Measurements from ENCODE around the gene AMH.

The AMH gene

DNA sequence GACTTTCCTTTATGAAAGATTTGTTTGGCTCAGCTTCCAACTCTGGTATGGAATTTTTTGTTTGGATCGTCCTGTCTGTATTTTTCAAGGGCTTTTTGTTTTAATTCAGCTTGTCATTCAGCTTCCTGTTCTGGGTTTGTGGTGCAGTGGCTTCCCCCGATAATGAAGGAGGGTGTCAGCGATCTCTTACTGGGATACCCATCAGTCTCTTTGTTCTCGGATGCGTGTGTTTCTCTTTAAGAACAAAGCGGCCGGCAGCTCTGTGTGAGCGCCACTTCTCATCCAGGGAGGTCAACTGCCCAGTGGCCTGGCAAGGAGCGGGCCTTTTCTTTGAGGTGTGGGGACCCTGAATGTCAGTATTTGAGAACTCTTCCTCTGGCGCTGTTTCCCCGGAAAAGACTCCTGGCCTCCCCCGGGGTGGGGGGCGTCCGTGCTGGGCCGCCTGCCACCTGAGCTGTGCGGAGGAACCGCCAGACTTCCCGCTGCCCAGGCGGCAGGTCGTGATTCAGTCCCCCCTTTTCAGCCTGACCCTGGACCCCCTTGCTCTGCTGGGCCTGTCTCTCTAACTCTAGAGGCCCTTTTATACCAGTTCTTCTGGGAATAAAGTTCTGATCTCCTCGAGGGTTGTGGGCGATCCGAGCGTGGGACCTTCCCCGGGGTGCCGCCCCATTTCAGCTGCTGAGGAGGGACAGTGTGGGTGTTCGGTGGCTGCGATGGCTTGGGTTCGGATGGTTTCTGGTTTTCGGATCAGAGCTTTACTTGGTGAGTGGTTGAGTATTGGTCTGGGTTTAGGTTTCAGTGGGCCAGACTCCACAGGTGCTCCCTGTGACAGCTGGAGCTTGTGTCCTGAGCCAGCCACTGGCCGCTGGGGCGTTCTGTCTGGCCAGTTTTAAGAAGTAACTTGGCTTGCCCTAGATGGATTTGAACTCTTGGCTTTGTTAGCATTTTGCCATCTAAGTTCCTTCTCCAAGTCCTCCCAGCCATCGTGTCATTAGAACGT is 9.1 kb upstream of the AMH start:
- peaks cover 42 to 79% (median 63%) of the 10 kb centered on the region in 10 experiments for H3K4me1 ChIP-seq
- peaks cover 76 to 90% (median 85%) of the 10 kb centered on the region in 11 experiments for H4K20me1 ChIP-seq
- no peak for TF ChIP-seq Cebpa-rat (IDR thresholded peaks at IDR 0.05)
- peaks cover 35 to 68% (median 54%) of the 10 kb centered on the region in 11 experiments for H3K36me3 ChIP-seq
- H3K27me3 ChIP-seq: no peaks in the 10 kb centered on the region
- peak overlapping the region; percentile 96 to 100 (median 98) for H3K4me2 ChIP-seq
- H3K9ac ChIP-seq: peak overlapping the region; percentile 89 to 98 (median 94)
- no peaks in the 10 kb centered on the region for H3K9me3 ChIP-seq (replicated peaks in 1 of 11)
- peak overlapping the region; percentile 24 to 98 (median 74); a peak in 20 of 22 replicates for H3K27ac ChIP-seq
- peak overlapping the region; percentile 81 to 95 (median 90) for H3K4me3 ChIP-seq

DNA sequence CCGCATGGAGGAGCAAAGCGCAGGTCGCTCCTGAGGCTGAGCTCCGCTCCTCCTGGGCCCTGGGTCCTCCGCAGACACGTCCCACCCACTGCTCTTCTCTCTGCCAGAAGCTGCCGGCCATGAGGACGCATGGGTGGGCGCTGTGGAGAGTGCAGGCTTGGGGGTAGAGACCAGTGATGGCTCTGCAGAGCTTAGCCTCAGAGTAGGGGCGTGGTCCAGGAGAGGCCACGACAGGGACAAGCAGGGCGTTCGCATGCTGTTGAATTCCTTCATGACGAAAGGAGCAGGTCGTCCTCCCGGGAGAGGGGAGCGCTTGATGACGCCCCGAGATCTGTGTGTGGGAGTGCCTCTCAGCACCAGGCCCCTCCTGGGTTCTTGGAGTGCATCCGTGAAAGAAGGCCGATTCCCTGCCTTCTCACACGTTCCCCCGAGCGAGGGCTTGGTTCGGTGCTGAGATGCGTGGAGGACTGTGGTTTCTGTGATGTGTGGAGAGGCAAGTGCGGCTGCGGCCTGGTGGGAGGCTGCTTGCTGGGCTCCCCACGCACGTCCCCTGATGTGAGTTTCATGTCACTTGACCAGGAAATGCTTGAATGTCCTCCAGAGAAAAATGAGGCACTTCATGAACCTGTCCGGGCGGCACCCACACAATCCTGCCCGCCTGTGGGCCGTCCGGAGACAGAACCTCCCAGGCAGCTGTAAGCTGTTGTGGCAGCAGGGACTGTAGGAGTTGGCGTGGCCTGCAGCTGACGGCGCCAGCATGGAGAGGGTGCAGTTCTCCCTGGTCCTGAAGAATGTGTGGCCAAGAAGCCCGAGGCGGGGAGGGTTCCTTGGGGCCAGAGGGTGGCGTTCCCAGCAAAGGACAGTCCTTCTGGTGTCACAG is 8.0 kb upstream of the AMH start:
- H4K20me1 ChIP-seq: peaks cover 87 to 93% (median 90%) of the 10 kb centered on the region in 11 experiments
- H3K36me3 ChIP-seq: peaks cover 46 to 78% (median 64%) of the 10 kb centered on the region in 11 experiments

DNA sequence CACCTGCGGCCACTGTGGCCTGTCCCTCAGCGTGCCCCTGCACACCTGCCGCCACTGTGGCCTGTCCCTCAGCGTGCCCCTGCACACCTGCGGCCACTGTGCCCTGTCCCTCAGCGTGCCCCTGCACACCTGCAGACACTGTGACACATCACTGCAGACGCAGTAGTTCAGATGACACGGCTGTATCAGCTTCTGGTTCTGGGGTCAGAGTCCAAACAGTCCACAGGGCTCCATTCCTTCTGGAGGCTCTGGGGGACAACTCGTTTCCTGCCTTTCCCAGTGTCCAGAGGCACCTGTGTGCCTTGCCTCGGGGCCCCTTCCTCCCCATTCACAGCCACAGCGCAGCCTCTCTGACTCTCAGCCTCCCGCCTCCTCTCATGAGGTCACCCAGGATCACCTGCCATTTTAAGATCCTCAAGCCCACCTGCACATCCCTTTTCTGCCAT is 7.0 kb upstream of the AMH start:
- Histone ChIP-seq H3K9me3 (replicated peaks in 1 of 11) (no peaks in the 10 kb centered on the region), H3K27ac (0 out of 22 replicates have a peak overlapping the region, but pooled peaks of 1 of the 11 experiments have one; percentile 22), H3K4me1 (peaks cover 39 to 75% (median 60%) of the 10 kb centered on the region in 10 experiments), H3K4me2 (peak overlapping the region in 10 of 11 experiments; percentile 96 to 100 (median 98); a peak in 18 of 22 replicates), H4K20me1 (peaks cover 97 to 100% (median 100%) of the 10 kb centered on the region in 11 experiments), H3K27me3 (no peaks in the 10 kb centered on the region), H3K9ac (peak overlapping the region in 10 of 11 experiments; percentile 26 to 98 (median 92); a peak in 8 of 22 replicates), H3K4me3 (no peak overlapping the region), H3K36me3 (peaks cover 56 to 88% (median 74%) of the 10 kb centered on the region in 11 experiments)
- no peak for TF ChIP-seq Cebpa-rat (IDR thresholded peaks at IDR 0.05)

More for the DNA sequence above, 8.0 kb upstream of the AMH start:
- peak overlapping the region; percentile 89 to 98 (median 94); a peak in 21 of 22 replicates for H3K9ac ChIP-seq
- no peaks in the 10 kb centered on the region for H3K27me3 ChIP-seq
- H3K9me3 ChIP-seq (replicated peaks in 1 of 11): no peaks in the 10 kb centered on the region
- H3K4me3 ChIP-seq: peak overlapping the region in 8 of 10 experiments; percentile 81 to 95 (median 92); a peak in 13 of 20 replicates
- TF ChIP-seq Cebpa-rat (IDR thresholded peaks at IDR 0.05): no peak
- peaks cover 39 to 76% (median 61%) of the 10 kb centered on the region in 10 experiments for H3K4me1 ChIP-seq
- H3K4me2 ChIP-seq: peak overlapping the region; percentile 96 to 100 (median 98)
- H3K27ac ChIP-seq: peak overlapping the region in 7 of 11 experiments; percentile 13 to 98 (median 73); a peak in 11 of 22 replicates

DNA sequence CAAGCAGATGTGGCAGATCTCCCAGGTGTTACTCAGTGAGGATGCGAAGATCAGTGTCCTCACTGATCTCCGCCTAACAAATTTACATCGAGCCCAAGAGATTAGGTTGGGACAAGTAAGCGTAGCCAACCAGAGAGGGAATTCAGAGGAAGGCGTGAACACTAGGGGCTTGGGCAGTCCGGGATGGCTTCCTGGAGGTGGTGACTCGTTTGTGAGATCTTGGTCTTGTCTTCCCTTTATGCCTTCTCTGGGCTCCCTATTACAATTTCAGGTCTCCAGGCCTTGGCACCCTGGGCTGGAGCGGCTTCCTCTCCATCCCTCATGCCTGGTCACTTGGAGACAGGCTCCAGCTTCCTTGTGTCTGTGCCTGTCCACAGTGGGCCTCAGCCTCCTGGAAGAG is 6.3 kb upstream of the AMH start:
- H3K27me3 ChIP-seq: no peaks in the 10 kb centered on the region
- H3K4me3 ChIP-seq: no peak overlapping the region
- H3K36me3 ChIP-seq: peaks cover 63 to 90% (median 79%) of the 10 kb centered on the region in 11 experiments
- TF ChIP-seq Cebpa-rat (IDR thresholded peaks at IDR 0.05): no peak
- peaks cover 32 to 68% (median 53%) of the 10 kb centered on the region in 10 experiments for H3K4me1 ChIP-seq
- peak overlapping the region in 6 of 11 experiments; percentile 98 to 100 (median 99); a peak in 5 of 22 replicates for H3K4me2 ChIP-seq
- peaks cover 96 to 100% (median 100%) of the 10 kb centered on the region in 11 experiments for H4K20me1 ChIP-seq
- peak overlapping the region in 8 of 11 experiments; percentile 2 to 94 (median 24); a peak in 7 of 22 replicates for H3K9ac ChIP-seq
- 0 out of 22 replicates have a peak overlapping the region, but pooled peaks of 1 of the 11 experiments have one; percentile 22 for H3K27ac ChIP-seq
- no peaks in the 10 kb centered on the region for H3K9me3 ChIP-seq (replicated peaks in 1 of 11)

DNA sequence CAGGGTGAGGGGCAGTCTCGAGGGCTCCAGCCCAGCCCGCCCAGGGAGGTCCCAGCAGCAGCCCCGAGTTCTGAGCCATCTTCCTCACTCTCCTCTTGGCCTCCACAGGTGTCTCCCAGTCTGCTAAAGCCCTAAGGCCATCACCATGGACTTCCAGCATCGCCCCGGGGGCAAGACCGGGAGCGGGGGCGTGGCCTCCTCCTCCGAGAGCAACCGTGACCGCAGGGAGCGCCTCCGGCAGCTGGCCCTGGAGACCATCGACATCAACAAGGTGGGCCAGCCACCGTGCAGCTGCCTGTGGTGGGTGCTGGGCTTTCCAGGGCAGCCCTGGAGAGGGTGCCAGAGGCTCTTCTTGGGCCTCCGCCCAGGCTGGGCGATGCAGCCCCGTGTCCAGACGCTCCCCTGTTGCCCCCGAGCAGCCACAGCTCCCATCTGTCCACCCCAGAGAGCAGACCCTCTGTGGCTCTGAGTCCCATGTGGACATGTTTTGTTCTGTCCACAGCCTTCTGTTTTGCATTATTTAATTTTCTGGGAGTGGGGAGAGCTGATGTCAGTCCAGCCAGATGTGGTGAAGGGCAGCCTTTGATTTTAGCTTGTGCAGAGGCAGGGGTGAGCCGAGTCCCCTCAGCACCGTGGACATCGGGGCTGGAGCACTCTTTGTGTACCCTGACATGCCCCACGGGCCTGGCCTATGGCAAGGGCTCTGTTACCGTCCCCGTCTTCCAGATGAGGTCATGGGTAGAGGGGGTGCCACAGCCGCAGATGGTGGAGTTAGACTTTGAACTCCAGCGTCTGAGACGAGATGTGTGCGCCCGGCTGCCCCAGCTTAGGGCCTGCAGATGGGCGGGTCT is 5.6 kb upstream of the AMH start:
- no peaks in the 10 kb centered on the region for H3K9me3 ChIP-seq (replicated peaks in 1 of 11)
- H3K36me3 ChIP-seq: peaks cover 69 to 90% (median 80%) of the 10 kb centered on the region in 11 experiments
- H3K27ac ChIP-seq: no peak overlapping the region; a peak in 1 of 22 replicates
- H3K9ac ChIP-seq: peak overlapping the region in 7 of 11 experiments; percentile 8 to 94 (median 39); a peak in 7 of 22 replicates
- peak overlapping the region in 4 of 11 experiments; percentile 23 to 100 (median 99); a peak in 2 of 22 replicates for H3K4me2 ChIP-seq
- no peak for TF ChIP-seq Cebpa-rat (IDR thresholded peaks at IDR 0.05)
- peaks cover 0 to 3% (median under 1%) of the 10 kb centered on the region in 11 experiments; a peak in 13 of 22 replicates for H3K27me3 ChIP-seq
- peaks cover 25 to 61% (median 47%) of the 10 kb centered on the region in 10 experiments for H3K4me1 ChIP-seq
- peaks cover 91 to 100% (median 100%) of the 10 kb centered on the region in 11 experiments for H4K20me1 ChIP-seq
- H3K4me3 ChIP-seq: no peak overlapping the region

DNA sequence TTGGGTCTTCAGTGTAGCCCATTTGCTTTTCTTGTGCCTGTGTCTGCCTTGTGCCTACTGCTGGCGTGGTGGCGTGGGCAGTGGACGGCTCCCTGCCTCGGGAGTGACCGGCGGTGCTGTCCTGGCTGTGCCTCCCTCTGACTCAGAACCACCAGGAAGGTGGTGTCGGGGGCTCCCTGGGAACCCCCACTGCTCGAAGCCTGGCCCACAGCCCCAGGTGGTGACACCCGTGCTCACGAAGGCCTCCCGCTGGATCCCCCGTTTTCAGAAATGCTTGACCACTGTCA is 5.1 kb upstream of the AMH start:
- Histone ChIP-seq H3K4me3 (no peak overlapping the region), H3K9me3 (replicated peaks in 1 of 11) (no peaks in the 10 kb centered on the region), H3K4me2 (no peak overlapping the region), H3K4me1 (peaks cover 20 to 55% (median 41%) of the 10 kb centered on the region in 10 experiments), H3K36me3 (peaks cover 75 to 92% (median 85%) of the 10 kb centered on the region in 11 experiments), H4K20me1 (peaks cover 91 to 100% (median 100%) of the 10 kb centered on the region in 11 experiments), H3K27me3 (peaks cover 4 to 9% (median 7%) of the 10 kb centered on the region in 11 experiments; a peak in 19 of 22 replicates), H3K27ac (no peak overlapping the region; a peak in 1 of 22 replicates), H3K9ac (peak overlapping the region in 4 of 11 experiments; percentile 33 to 44 (median 42); a peak in 3 of 22 replicates)
- TF ChIP-seq Cebpa-rat (IDR thresholded peaks at IDR 0.05): no peak

DNA sequence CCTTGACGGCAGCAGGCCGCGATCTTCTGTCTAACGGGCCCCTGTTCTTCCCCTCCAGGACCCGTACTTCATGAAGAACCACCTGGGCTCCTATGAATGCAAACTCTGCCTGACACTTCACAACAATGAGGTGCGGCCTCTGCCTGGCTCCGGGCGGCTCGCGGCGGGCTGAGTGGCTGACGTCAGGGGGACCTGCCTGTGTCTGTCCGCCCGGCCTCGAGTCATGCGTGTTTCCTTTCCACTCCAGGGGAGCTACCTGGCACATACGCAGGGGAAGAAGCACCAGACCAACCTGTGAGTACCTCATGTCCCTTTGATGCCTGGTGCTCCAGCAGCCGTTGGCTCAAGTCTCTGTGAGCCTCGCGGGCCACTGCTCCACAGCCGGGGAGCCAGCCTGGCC is 4.6 kb upstream of the AMH start:
- Histone ChIP-seq H3K4me1 (peaks cover 18 to 51% (median 38%) of the 10 kb centered on the region in 10 experiments), H3K9ac (peak overlapping the region in 6 of 11 experiments; percentile 23 to 44 (median 28); a peak in 7 of 22 replicates), H4K20me1 (peaks cover 92 to 100% (median 100%) of the 10 kb centered on the region in 11 experiments), H3K4me2 (no peak overlapping the region), H3K27me3 (peaks cover 8 to 13% (median 11%) of the 10 kb centered on the region in 11 experiments), H3K9me3 (replicated peaks in 1 of 11) (no peaks in the 10 kb centered on the region), H3K36me3 (peaks cover 79 to 96% (median 89%) of the 10 kb centered on the region in 11 experiments), H3K4me3 (no peak overlapping the region), H3K27ac (0 out of 22 replicates have a peak overlapping the region, but pooled peaks of 1 of the 11 experiments have one; percentile 14)
- no peak for TF ChIP-seq Cebpa-rat (IDR thresholded peaks at IDR 0.05)

All from BLaER1 treated with 17β-estradiol and CSF1 and Interleukin-3, amounts not matched to agents 10 nM and 100 nM (cell line).